Fibroblast of the conjunctiva (primary cell): Measurements from ENCODE around the gene ABCB6.
"Not testable (repeated sequence)": the region's sequence is repeated elsewhere in the genome, so short reads cannot be mapped to it uniquely, and the experiment has no call there.

ENCODE experiments used
- DNase-seq: peaks from one replicate; pipeline ENCODE4 v3.0.0-alpha.2; 2010; ENCODE audit warnings: low read depth

The ABCB6 gene

GRCh38 chr2:219218732-219219701 lies at the start of gene ABCB6:
ABCB6 (minus strand) TSS chr2:219218958; CDS start chr2:219218673, 285 bp downstream.
- peak; percentile 93 for DNase-seq

- DNase-seq, result no peak
Observed at GRCh38 chr2:219268294-219268693, 49.5 kb upstream of the ABCB6 start.

- DNase-seq, result no peak
Observed at GRCh38 chr2:219266886-219267285, 48.1 kb upstream of the ABCB6 start.

GRCh38 chr2:219266232-219266631 lies 47.5 kb upstream of the ABCB6 start:
- no peak for DNase-seq

GRCh38 chr2:219261024-219261855 lies 42.5 kb upstream of the ABCB6 start:
- DNase-seq, result no peak

GRCh38 chr2:219258942-219259341 lies 40.2 kb upstream of the ABCB6 start:
- DNase-seq, result not testable (repeated sequence)

- no peak for DNase-seq
Observed at GRCh38 chr2:219254590-219255201, 35.9 kb upstream of the ABCB6 start.

- no peak for DNase-seq
Observed at GRCh38 chr2:219253753-219254589, 35.2 kb upstream of the ABCB6 start, which contains the start of gene TUBA4A. TUBA4A (minus strand) TSS chr2:219253918; CDS start chr2:219253858, 60 bp downstream.

- no peak for DNase-seq
Observed at GRCh38 chr2:219252900-219253752, 34.4 kb upstream of the ABCB6 start, which contains the start of gene TUBA4B. TUBA4B (plus strand) TSS chr2:219253243; CDS start chr2:219253408, 165 bp downstream.

- DNase-seq, result no peak
Observed at GRCh38 chr2:219252570-219252899, 33.8 kb upstream of the ABCB6 start.

GRCh38 chr2:219252084-219252483 lies 33.3 kb upstream of the ABCB6 start:
- DNase-seq, result no peak

GRCh38 chr2:219251656-219252055 lies 32.9 kb upstream of the ABCB6 start:
- no peak for DNase-seq

- DNase-seq, result no peak
Observed at GRCh38 chr2:219250049-219250781, 31.5 kb upstream of the ABCB6 start.

GRCh38 chr2:219249203-219249980 lies 30.6 kb upstream of the ABCB6 start:
- DNase-seq, result peak; percentile 82

- DNase-seq, result no peak
Observed at GRCh38 chr2:219248845-219249202, 30.1 kb upstream of the ABCB6 start.

- no peak for DNase-seq
Observed at GRCh38 chr2:219247678-219248642, 29.2 kb upstream of the ABCB6 start.

GRCh38 chr2:219246559-219246958 lies 27.8 kb upstream of the ABCB6 start:
- DNase-seq, result no peak

- no peak for DNase-seq
Observed at GRCh38 chr2:219245899-219246230, 27.1 kb upstream of the ABCB6 start.
